ENCODE results near the gene LRRC8D.

Gene LRRC8D

GRCh38 chr1:89948722-89949345, 128.0 kb downstream of the LRRC8D start:
- TF ChIP-seq CTCF (IDR thresholded peaks at IDR 0.05; ENCODE audit: insufficient read depth, missing control alignments): no peak
- DNase-seq (ENCODE audit: insufficient read length, low spot score) (no peak), FAIRE-seq (no peak)

- DNase-seq (ENCODE audit: insufficient read length, low spot score): no peak
- FAIRE-seq: no peak
- no peak for TF ChIP-seq CTCF (IDR thresholded peaks at IDR 0.05; ENCODE audit: insufficient read depth, missing control alignments)
Measured at GRCh38 chr1:89949991-89950624, 129.3 kb downstream of the LRRC8D start.

DNA sequence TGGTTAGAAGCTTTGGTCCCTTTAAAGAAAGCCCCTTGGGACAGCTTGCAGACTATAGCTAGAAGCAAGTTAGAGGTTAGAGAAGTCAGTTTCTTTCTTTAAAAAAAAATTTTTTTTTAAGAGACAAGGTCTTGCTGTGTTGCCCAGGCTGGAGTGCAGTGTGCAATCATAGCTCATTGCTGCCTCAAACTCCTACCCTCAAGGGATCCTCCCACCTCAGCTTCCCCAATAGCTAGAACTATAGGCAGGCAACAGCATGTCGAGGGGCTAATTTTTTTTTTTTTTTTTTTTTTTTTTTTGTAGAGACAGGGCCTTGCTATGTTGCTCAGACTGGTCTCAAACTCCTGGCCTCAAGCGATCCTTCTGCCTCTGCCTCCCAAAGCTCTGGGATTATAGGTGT, 129.9 kb downstream of the LRRC8D start:
- no peak for DNase-seq (ENCODE audit: insufficient read length, low spot score)
- TF ChIP-seq CTCF (IDR thresholded peaks at IDR 0.05; ENCODE audit: insufficient read depth, missing control alignments): no peak
- FAIRE-seq: no peak

DNA sequence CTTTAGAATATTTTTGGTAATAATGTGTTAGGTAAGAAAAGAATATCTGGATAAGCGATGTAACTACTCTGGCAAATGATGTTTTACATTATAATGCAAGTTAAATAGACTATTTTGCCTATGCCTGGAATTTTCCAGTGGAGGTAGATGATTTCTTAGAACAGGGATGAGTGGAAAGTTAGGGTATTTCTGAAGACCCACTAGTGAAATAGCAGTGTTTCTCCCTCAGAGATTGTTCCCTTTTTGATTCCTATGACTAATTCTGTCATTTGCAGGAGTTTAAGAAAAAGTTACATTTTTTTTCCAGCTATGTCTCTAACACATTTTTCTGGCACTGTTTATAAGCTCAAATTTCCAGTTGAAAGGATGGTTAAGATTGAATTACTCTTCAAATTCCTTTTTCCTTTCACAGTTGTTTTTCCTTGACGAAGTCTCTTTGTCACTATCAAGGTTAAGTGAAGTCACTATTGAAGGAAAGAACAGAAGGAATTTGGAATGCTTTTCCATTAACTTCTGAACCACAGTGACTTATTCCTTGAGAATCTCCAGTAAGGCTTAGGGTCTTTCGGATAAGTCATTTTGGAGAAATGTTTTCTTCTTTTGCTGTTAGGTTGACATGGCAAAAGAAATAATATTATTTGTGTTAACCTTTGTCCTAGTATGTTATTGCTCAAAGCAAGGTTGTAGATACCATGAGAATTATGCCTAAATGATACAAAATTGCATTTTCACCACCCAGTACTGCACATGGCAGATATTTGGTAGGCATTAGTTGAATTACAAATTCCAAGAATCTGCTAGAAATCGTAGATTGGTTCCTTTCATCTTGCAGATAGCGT, 131.2 kb downstream of the LRRC8D start:
- no peak for FAIRE-seq
- DNase-seq (ENCODE audit: insufficient read length, low spot score): no peak
- no peak for TF ChIP-seq CTCF (IDR thresholded peaks at IDR 0.05; ENCODE audit: insufficient read depth, missing control alignments)

- FAIRE-seq (no peak), DNase-seq (ENCODE audit: insufficient read length, low spot score) (no peak)
- TF ChIP-seq CTCF (IDR thresholded peaks at IDR 0.05; ENCODE audit: insufficient read depth, missing control alignments): no peak
Measured at GRCh38 chr1:89952605-89953130, 131.8 kb downstream of the LRRC8D start.

DNA sequence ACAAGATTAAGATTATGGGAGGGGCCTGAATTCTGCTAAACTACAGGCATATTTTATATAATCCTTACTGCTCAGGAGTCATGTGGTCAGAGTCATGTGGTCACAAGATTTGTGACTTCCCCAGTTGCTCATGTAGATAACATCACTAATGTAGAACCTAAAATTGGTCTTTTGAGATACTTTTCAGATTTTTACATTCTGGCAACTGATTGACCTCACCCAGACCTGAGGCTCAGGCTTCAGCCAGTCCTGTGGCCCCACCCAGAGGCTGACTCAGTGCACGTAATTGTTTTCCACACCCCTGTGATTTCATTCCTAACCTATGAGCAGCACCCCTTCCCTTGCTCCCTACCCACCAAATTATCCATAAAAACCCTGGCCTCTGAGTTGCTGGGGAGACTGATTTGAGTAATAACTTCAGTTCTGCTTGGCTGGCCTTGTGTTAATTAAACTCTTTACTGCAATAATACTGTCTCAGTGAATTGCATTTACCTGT, 132.3 kb downstream of the LRRC8D start:
- DNase-seq (ENCODE audit: insufficient read length, low spot score) (no peak), FAIRE-seq (no peak)
- TF ChIP-seq CTCF (IDR thresholded peaks at IDR 0.05; ENCODE audit: insufficient read depth, missing control alignments): peak; percentile 24
